ENCODE results near the gene MIA. TPM values are rescaled to one million over a fixed set of nuclear protein-coding genes. Genes with fewer than 3 reads are reported as not detected.

MIA gene
- total and polyA plus RNA-seq, 9 of the 15 experiments (the other 6 are each of a cell fraction or from before 2014, with no cell fraction given) = 0.21 TPM; not detected in 8

DNA sequence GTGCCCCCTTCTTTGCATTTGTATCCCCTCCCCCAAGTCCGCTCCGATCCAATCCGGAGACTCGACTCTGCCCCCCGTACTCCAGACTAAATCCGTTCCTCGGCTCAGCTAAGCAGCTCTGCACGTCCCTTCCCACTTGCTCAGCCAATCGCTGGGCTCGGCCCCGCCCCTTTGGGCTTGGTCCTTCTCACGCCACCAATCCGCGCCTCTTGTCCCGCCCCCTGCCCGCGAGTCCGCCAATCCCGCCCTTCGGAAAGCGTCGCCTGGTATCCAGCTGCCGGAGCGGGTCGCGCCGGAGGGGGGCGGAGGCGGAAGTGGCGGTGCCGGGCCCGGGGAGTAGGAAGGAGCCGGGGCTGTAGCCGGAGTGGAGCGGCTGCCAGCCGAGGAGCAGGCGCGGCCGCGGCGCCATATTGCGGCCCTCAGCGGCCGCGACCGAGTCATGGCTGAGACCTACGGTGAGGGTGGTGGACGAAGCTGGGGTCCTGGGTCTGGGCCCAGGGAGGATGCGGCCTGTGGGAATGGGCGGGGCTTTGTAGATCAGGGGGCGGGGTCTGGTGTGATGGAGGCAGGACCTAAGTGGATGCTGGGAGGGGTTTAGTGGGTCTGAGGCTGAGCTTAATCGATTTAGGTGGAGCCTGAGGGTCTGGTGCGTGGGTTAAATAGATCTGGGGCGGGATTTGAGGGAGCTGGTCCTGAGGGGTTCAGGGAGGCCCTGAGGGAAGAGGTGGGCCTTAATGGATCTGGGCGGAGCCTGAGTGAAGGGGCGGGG, 2.8 kb downstream of the MIA start, which contains the start of gene RAB4B (continued):
- TF ChIP-seq, protein P1, sequence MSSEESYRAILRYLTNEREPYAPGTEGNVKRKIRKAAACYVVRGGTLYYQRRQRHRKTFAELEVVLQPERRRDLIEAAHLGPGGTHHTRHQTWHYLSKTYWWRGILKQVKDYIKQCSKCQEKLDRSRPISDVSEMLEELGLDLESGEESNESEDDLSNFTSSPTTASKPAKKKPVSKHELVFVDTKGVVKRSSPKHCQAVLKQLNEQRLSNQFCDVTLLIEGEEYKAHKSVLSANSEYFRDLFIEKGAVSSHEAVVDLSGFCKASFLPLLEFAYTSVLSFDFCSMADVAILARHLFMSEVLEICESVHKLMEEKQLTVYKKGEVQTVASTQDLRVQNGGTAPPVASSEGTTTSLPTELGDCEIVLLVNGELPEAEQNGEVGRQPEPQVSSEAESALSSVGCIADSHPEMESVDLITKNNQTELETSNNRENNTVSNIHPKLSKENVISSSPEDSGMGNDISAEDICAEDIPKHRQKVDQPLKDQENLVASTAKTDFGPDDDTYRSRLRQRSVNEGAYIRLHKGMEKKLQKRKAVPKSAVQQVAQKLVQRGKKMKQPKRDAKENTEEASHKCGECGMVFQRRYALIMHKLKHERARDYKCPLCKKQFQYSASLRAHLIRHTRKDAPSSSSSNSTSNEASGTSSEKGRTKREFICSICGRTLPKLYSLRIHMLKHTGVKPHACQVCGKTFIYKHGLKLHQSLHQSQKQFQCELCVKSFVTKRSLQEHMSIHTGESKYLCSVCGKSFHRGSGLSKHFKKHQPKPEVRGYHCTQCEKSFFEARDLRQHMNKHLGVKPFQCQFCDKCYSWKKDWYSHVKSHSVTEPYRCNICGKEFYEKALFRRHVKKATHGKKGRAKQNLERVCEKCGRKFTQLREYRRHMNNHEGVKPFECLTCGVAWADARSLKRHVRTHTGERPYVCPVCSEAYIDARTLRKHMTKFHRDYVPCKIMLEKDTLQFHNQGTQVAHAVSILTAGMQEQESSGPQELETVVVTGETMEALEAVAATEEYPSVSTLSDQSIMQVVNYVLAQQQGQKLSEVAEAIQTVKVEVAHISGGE (CRISPR knock-in tag; IDR thresholded peaks at IDR 0.05) = peak in 1 of 3 experiments; percentile 53; a peak in 1 of 6 replicates
- peak; percentile 91 for TF ChIP-seq POLR2G (IDR thresholded peaks at IDR 0.05; ENCODE audit: low read depth, low read length)
- TF ChIP-seq BRF1 (IDR thresholded peaks at IDR 0.05; ENCODE audit: borderline replicate concordance, extremely low read depth, insufficient read length) = no peak
- peak; percentile 89 to 95 for TF ChIP-seq MAZ (CRISPR knock-in tag; conservative IDR thresholded peaks at IDR 0.05 in 1 of 2, IDR thresholded peaks at IDR 0.05 in 1 of 2)
- no peak for TF ChIP-seq RAD51 (IDR thresholded peaks at IDR 0.05; ENCODE audit: borderline replicate concordance, low read depth)
- TF ChIP-seq ATF7 (IDR thresholded peaks at IDR 0.05) = peak; percentile 37; the same call in 1 of the 2 replicates
- TF ChIP-seq PHF8 (IDR thresholded peaks at IDR 0.05; ENCODE audit: borderline replicate concordance, low read length) = peak; percentile 87
- TF ChIP-seq CREB1 (IDR thresholded peaks at IDR 0.05) = peak; percentile 79
- peak; percentile 87 for TF ChIP-seq CREB1 (CRISPR knock-in tag; IDR thresholded peaks at IDR 0.05)
- peak; percentile 34; the same call in 1 of the 2 replicates for TF ChIP-seq HCFC1 (IDR thresholded peaks at IDR 0.05; ENCODE audit: low read depth, low read length)
- TF ChIP-seq ELF4 (CRISPR knock-in tag; IDR thresholded peaks at IDR 0.05) = peak; percentile 84; the same call in 1 of the 2 replicates
- TF ChIP-seq ELF2 (CRISPR knock-in tag; IDR thresholded peaks at IDR 0.05) = peak; percentile 96
- TF ChIP-seq NEUROD1 (IDR thresholded peaks at IDR 0.05; ENCODE audit: borderline replicate concordance, low read depth, low read length, partially characterized antibody) = peak; percentile 97
- no peak for TF ChIP-seq ZNF707 (CRISPR knock-in tag; conservative IDR thresholded peaks at IDR 0.05)
- peak; percentile 74 for TF ChIP-seq POLR2A (conservative IDR thresholded peaks at IDR 0.05)
- TF ChIP-seq, protein P2, sequence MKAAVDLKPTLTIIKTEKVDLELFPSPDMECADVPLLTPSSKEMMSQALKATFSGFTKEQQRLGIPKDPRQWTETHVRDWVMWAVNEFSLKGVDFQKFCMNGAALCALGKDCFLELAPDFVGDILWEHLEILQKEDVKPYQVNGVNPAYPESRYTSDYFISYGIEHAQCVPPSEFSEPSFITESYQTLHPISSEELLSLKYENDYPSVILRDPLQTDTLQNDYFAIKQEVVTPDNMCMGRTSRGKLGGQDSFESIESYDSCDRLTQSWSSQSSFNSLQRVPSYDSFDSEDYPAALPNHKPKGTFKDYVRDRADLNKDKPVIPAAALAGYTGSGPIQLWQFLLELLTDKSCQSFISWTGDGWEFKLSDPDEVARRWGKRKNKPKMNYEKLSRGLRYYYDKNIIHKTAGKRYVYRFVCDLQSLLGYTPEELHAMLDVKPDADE (conservative IDR thresholded peaks at IDR 0.05; ENCODE audit: control insufficient read depth, low read depth, low read length) = 0 out of 2 replicates have a peak, but pooled peaks have one; percentile 48
- TF ChIP-seq TAF1 (IDR thresholded peaks at IDR 0.05; ENCODE audit: control insufficient read depth, extremely low read depth, insufficient read depth, low read length, severe bottlenecking) = peak; percentile 40
- TF ChIP-seq KDM5B (IDR thresholded peaks at IDR 0.05; ENCODE audit: insufficient replicate concordance, low read depth, low read length) = peak; percentile 50
- peak; percentile 37; the same call in 1 of the 2 replicates for TF ChIP-seq NR1H2 (CRISPR knock-in tag; IDR thresholded peaks at IDR 0.05)
- TF ChIP-seq, protein P3, sequence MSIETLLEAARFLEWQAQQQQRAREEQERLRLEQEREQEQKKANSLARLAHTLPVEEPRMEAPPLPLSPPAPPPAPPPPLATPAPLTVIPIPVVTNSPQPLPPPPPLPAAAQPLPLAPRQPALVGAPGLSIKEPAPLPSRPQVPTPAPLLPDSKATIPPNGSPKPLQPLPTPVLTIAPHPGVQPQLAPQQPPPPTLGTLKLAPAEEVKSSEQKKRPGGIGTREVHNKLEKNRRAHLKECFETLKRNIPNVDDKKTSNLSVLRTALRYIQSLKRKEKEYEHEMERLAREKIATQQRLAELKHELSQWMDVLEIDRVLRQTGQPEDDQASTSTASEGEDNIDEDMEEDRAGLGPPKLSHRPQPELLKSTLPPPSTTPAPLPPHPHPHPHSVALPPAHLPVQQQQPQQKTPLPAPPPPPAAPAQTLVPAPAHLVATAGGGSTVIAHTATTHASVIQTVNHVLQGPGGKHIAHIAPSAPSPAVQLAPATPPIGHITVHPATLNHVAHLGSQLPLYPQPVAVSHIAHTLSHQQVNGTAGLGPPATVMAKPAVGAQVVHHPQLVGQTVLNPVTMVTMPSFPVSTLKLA (conservative IDR thresholded peaks at IDR 0.05) = peak; percentile 67 to 88

Data from K562 (cell line).